Type B pancreatic cell (in vitro differentiated cells): ENCODE results near the gene CTCF. TPM values are rescaled to one million over a fixed set of nuclear protein-coding genes. Genes with fewer than 3 reads are reported as not detected.
A peak's percentile ranks its signal among the peaks of the same experiment; 100 is the strongest.

Experiments
- DNase-seq: peaks from one replicate; pipeline ENCODE4 v3.0.0; 2021; ENCODE audit warnings: mixed read lengths; ENCODE audit not compliant: unreplicated experiment; ENCODE audit errors: extremely low spot score
- H3K27ac Mint-ChIP-seq: 2 replicates; pipeline ENCODE4 v1.8.0; 2021; ENCODE audit warnings: mild to moderate bottlenecking, mixed read lengths
- H3K27me3 Mint-ChIP-seq: 2 replicates; pipeline ENCODE4 v1.8.0; 2021; ENCODE audit warnings: mixed read lengths
- H3K36me3 Mint-ChIP-seq: 2 replicates; pipeline ENCODE4 v1.8.0; 2021; ENCODE audit warnings: mixed read lengths
- H3K4me1 Mint-ChIP-seq: one replicate; pipeline ENCODE4 v1.8.0; 2021; ENCODE audit warnings: mixed read lengths; ENCODE audit not compliant: unreplicated experiment
- H3K4me3 Mint-ChIP-seq: 2 replicates; pipeline ENCODE4 v1.8.0; 2021; ENCODE audit warnings: mild to moderate bottlenecking, mixed read lengths
- H3K9me3 Mint-ChIP-seq: 2 replicates; pipeline ENCODE4 v1.8.0; 2021; ENCODE audit warnings: mixed read lengths
- CTCF ChIP-seq: fragments of 200-600 bp; sonication (generic); conservative IDR thresholded peaks from 2 replicates; pipeline ENCODE4 v1.5.0; 2021; ENCODE audit warnings: antibody characterized with exemption, mild to moderate bottlenecking
- total RNA-seq: library from RNA; stranded (reverse); gene quantifications from 2 replicates; pipeline ENCODE4 v1.2.1, GENCODE V29; 2021; ENCODE audit warnings: low replicate concordance

CTCF gene
- total RNA-seq, 1 donor from 2014 or later, result 57.8 TPM

GRCh38 chr16:67657017-67657608, 94.8 kb downstream of the CTCF start:
- H3K9me3 Mint-ChIP-seq, result no peaks in the 10 kb centered on the region
- no peak for TF ChIP-seq CTCF
- DNase-seq, result no peak
- H3K4me1 Mint-ChIP-seq, result no peaks in the 10 kb centered on the region
- no peak overlapping the region for H3K27ac Mint-ChIP-seq
- peaks cover 3% of the 10 kb centered on the region for H3K36me3 Mint-ChIP-seq
- H3K4me3 Mint-ChIP-seq, result peak overlapping the region; percentile 59
- H3K27me3 Mint-ChIP-seq, result peaks cover 23% of the 10 kb centered on the region

- H3K4me1 Mint-ChIP-seq, result no peaks in the 10 kb centered on the region
- no peak for TF ChIP-seq CTCF
- H3K27ac Mint-ChIP-seq, result no peak overlapping the region
- H3K9me3 Mint-ChIP-seq, result no peaks in the 10 kb centered on the region
- peaks cover 20% of the 10 kb centered on the region for H3K27me3 Mint-ChIP-seq
- no peak overlapping the region for H3K4me3 Mint-ChIP-seq
- peaks cover 3% of the 10 kb centered on the region for H3K36me3 Mint-ChIP-seq
- DNase-seq, result no peak
Observed at GRCh38 chr16:67657751-67658518, 95.6 kb downstream of the CTCF start.

GRCh38 chr16:67658849-67659674, 96.7 kb downstream of the CTCF start:
- H3K36me3 Mint-ChIP-seq, result peaks cover 3% of the 10 kb centered on the region
- TF ChIP-seq CTCF, result no peak
- H3K27me3 Mint-ChIP-seq, result peaks cover 16% of the 10 kb centered on the region
- no peak overlapping the region for H3K27ac Mint-ChIP-seq
- no peak for DNase-seq
- H3K9me3 Mint-ChIP-seq, result no peaks in the 10 kb centered on the region
- peak overlapping the region; percentile 96 for H3K4me3 Mint-ChIP-seq
- H3K4me1 Mint-ChIP-seq, result peaks cover 1% of the 10 kb centered on the region

GRCh38 chr16:67659675-67660563, 97.6 kb downstream of the CTCF start, which contains the start of gene ACD:
ACD (minus strand) TSS chr16:67660260; CDS start chr16:67660220, 40 bp downstream.
- Mint-ChIP-seq H3K27me3 (peaks cover 8% of the 10 kb centered on the region), H3K36me3 (peaks cover 3% of the 10 kb centered on the region), H3K4me1 (peaks cover 8% of the 10 kb centered on the region), H3K4me3 (peak within 1 kb of the TSS; percentile 96), H3K27ac (peak within 1 kb of the TSS; percentile 95), H3K9me3 (no peaks in the 10 kb centered on the region)
- no peak for TF ChIP-seq CTCF
- DNase-seq, result peak; percentile 94

GRCh38 chr16:67660564-67661028, 98.3 kb downstream of the CTCF start, which contains the start of gene PARD6A:
PARD6A (plus strand) TSS chr16:67660960; CDS start chr16:67661039, 79 bp downstream.
- H3K9me3 Mint-ChIP-seq, result no peaks in the 10 kb centered on the region
- H3K36me3 Mint-ChIP-seq, result peaks cover 1% of the 10 kb centered on the region
- peaks cover 8% of the 10 kb centered on the region for H3K4me1 Mint-ChIP-seq
- H3K27ac Mint-ChIP-seq, result peak within 1 kb of the TSS; percentile 95
- H3K27me3 Mint-ChIP-seq, result peaks cover 3% of the 10 kb centered on the region
- DNase-seq, result peak; percentile 94
- no peak for TF ChIP-seq CTCF
- H3K4me3 Mint-ChIP-seq, result peak within 1 kb of the TSS; percentile 96
